Forelimb muscle (tissue), 1 donor: ENCODE data around the gene HEG1. TPM values are rescaled to one million over a fixed set of nuclear protein-coding genes. Genes with fewer than 3 reads are reported as not detected.
"Not testable (repeated sequence)": the region's sequence is repeated elsewhere in the genome, so short reads cannot be mapped to it uniquely, and the experiment has no call there.

Source experiments
- DNase-seq: peaks from one replicate; pipeline ENCODE4 v3.0.0-alpha.2; 2013; ENCODE audit warnings: low read depth
- polyA plus RNA-seq: library from polyadenylated mRNA; unstranded; fragments of 120-200 nt; gene quantifications from one replicate; pipeline ENCODE4 v1.2.1, GENCODE V29; 2013; ENCODE audit not compliant: insufficient read length

HEG1 gene, protein sequence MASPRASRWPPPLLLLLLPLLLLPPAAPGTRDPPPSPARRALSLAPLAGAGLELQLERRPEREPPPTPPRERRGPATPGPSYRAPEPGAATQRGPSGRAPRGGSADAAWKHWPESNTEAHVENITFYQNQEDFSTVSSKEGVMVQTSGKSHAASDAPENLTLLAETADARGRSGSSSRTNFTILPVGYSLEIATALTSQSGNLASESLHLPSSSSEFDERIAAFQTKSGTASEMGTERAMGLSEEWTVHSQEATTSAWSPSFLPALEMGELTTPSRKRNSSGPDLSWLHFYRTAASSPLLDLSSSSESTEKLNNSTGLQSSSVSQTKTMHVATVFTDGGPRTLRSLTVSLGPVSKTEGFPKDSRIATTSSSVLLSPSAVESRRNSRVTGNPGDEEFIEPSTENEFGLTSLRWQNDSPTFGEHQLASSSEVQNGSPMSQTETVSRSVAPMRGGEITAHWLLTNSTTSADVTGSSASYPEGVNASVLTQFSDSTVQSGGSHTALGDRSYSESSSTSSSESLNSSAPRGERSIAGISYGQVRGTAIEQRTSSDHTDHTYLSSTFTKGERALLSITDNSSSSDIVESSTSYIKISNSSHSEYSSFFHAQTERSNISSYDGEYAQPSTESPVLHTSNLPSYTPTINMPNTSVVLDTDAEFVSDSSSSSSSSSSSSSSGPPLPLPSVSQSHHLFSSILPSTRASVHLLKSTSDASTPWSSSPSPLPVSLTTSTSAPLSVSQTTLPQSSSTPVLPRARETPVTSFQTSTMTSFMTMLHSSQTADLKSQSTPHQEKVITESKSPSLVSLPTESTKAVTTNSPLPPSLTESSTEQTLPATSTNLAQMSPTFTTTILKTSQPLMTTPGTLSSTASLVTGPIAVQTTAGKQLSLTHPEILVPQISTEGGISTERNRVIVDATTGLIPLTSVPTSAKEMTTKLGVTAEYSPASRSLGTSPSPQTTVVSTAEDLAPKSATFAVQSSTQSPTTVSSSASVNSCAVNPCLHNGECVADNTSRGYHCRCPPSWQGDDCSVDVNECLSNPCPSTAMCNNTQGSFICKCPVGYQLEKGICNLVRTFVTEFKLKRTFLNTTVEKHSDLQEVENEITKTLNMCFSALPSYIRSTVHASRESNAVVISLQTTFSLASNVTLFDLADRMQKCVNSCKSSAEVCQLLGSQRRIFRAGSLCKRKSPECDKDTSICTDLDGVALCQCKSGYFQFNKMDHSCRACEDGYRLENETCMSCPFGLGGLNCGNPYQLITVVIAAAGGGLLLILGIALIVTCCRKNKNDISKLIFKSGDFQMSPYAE (N-terminal part only)
- polyA plus RNA-seq: 27.5 TPM

DNA sequence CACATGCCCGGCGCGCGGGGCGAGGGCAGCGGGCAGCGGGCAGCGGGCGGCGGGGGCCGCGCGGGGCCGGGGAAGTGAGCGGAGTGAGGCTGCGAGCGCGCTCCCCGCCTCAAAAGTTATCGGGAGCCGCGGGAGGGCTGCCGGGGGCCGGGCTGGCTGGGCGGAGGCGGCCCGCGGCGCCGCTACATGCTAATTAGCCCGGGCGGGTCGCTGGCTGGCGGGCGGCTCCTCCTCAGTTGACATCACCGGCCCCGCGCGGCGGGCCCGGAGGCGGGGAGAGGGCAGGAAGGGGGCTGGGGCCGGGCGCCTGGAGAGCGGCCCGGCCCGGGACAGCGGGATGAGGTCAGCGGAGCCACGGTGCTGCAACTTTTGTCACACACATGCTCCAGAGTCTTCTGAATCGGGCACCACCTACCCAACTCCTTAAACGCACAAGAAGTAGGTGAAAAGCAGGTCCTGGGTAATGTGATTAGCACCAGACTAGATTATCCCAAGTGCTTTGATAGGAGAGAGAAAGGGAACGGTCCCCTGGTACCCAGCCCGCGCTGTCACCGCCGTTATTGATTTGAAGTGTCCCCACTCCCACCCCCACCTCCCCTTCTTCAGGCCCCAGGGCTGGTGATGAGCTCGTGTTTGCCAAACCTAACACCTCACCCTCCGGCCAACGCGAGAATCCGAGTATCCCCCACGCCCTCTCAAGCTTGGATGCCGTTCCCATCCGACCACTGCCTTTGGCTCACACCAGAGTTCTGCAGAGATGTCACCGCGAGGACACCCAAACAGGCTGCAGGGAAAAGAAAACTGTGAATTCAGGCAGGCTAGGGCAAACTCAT, at the start of gene HEG1:
TSS of gene HEG1 (minus strand) at position 85 of the 833 bp plus-strand sequence. CDS start 107 bp downstream, outside the sequence.
- DNase-seq: no peak

DNA sequence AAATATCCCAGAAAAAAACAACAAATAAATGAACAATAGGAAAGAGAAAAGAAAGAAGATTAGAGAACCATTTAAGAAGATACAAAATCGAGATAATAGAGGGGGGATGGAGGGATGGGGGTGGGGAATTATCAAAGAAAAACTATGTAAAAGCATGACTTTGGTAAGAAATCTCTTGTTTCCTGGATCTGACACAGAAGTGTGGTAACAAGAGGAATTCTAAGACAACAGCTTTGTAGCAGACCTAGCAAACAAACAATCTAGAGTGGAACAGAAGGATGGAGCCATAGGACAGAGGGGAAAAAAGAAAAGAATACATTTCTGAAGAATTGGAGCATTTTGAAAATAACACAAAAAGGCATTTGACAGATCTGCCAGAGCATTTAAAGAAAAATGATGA, 49.3 kb upstream of the HEG1 start:
- no peak for DNase-seq

DNA sequence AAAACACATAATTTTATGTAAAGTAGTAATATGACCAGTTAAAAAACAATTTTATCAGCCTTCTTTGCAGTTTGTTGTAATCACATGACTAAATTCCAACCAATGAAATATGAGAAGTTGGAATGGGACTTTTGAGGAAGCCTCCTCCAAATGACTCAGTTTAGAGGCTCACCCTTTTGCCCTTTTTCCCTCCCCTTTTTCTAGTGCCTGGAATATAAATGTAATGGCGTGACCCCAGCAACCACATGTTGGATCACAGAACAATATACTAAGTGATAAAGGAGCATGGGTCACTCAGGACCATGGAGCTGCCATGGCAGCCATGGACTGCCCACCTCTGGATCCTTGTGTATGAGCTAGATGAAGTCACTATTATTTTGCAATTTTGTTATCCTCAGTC, 48.8 kb upstream of the HEG1 start:
- no peak for DNase-seq

DNA sequence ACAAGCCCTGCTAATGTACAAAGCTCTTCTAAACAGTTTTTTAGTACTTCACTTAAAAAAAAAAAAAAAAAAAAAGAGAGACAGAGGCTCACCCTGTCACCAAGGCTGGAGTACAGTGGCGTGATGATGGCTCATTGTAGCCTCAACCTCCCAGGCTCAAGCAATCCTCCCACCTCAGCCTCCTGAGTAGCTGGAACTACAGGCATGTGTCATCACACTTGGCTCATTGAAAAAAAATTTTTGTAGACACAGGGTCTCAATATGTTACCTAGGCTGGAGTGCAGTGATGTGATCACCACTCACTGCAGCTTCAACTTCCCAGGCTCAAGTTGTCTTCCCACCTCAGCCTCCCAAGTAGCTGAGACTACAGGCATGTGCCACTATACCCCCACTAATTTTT, 47.6 kb upstream of the HEG1 start:
- no peak for DNase-seq

DNA sequence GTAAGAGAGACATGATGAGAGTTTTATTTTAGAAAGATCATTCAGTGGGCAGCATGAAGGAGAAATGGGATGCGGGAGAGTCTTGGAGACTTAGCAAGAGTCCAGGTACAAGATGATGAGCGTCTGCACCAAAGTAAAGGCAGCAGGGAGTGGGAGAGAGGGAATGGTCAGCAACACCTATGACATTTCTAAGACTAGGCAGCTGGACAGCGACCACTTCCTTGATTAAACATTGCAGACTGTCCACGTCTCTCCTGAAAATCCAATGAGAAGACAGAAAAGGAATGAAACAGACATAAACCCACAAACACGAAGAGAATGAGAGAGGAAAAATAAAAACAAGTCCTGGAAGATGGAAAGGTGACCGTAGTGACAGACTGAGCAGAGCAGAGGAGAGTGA, 46.7 kb upstream of the HEG1 start:
- no peak for DNase-seq

DNA sequence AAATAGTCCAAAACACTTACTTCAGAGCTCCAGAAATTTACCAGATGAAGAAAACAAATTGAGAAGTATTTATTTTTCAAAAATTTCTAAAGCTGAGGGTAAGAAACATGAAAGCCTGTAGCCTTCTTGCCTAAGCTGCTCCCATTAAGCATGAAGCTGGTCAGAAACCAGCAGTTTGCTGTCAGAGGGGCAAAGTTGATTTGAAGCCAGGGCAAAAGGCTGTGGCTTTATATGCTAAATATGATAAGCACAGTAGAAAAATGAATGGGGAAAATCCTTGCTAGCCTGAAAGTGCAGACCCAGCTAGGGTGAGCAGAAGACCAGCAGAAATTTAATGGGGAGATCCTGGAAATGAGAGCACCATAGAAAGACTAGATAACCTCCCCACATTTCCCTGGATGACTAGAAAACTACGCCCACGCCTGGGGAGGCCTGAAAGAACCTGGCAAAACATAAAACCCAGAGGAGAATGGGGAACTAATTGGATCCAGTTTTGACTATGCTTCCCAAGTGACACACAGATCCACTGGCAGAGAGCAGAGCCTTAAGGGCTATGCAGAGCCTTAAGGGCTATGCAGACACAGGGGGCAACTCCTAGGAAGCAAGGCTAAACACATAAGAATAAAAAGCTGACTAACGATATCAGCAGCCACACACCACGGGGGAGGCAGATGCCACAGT, 43.0 kb upstream of the HEG1 start:
- no peak for DNase-seq

DNA sequence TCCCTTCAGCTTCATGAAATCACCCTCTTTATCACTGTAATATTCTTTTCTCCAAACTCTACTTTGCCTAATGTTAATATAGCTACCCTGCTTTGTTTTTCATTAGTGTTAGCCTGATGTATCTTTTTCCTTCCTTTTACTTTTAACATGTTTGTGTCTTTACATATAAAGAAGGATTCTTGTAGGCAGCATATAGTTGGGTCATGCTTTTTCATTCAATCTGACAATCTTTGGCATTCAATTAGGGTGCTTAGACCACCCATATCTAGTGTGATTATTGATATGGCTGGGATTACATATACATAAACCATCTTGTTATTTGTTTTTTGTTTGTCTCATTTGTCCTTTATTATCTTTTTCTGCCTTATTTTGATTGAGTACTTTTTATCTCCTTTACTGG, 34.9 kb upstream of the HEG1 start:
- no peak for DNase-seq

DNA sequence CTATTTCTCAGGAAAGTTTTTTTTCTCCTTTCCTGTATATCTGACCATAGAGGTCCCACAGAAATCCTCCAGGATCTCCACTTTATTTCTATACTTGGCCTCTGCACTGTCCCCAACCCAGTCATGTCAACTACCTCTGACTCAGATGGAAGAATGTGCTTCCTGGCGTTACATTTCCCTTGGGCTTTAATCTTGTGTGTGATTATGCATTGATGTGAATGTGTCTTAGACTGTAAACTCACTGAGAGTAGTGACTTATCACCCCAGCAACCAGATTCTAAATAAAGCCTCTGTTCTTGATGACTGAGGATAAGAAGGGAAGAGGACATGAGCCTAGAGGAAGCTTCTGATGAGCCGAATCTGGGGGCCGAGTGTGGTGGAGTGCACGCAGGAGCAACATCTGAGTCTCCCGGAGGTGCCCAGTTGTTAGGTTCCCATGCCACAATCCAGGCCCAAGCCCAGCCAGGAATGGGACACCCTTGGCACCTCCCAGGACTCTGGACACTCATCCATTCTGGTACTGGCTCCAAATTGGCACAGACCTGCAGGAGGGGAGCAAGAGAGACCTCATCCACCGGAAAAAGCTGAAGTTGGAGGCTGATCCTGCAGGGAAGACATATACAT, 32.1 kb upstream of the HEG1 start:
- DNase-seq: no peak

DNA sequence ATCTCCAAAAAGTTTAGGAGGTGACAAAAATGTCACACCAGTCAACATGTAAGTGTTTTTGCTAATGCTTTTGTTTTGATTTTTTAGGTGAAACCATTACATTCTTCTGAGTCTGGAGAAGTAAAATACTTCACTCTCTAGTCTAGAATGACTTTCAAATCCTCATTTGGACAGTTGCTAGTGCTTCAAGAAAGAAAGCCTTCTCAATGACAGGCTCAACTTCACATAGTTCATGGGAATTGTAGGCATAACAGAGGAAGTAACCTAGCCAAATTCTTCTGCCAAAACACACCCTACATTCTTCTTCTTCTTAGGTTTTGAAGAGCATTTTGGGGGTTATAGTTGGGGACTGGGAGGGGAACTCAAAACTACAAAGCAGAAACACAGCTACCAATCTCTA, 29.4 kb upstream of the HEG1 start:
- no peak for DNase-seq

DNA sequence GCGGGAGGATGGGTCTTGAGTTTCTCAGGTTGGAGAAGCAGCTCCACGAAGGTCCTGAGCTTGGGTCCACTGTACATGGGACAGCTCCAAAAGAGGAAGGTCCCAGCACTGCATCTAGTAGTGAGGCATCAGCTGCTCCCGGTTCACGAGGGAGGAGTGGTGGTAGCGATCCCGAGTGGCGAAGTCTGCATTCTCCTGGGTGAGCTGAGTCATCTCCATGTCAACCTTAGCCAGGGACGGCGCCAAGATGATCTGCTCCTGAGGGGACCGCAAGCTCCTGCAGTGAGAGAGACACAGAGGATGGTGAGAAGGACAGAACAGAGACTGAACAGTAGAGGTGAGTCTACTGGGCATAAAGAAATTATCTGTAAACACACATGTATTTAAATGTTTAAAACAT, 28.0 kb upstream of the HEG1 start:
- DNase-seq: no peak

DNA sequence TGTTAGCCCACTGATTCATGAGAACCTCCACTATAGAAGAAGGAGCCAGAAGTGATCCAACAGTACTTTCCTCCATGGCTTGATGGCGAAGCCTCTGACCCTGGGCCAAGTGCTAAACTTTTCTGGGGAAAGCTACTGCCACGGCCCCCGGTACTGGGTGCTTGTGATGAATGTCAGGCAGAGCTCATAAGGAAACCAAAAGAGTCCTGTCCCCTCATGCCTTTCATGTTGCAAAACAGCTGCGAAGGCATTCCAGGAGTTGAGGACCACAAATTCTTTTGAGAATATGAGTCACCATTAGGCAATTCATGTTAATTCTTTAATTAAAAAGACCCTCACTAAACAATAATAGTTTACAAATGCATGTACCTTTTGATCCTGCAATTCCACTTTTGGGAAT, 26.5 kb upstream of the HEG1 start:
- not testable (repeated sequence) for DNase-seq

DNA sequence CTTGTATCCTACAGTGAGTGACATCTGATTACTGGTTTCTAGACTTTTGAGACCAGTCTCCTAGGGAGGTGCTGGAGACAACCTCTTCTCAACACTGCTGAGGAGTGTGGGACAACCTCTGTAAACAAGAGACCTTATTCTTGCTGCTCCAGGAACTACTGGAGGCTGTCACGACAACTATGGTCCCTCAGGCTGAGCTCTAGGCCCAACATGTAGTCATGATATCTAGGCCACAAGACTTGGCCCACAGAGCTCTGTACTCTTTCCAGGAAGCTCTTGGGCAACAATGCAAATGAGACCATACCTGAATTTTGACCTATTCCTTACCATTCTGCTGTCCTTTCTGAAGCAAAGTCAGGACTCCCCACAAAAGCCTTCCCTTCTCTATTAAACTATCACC, 24.3 kb upstream of the HEG1 start:
- DNase-seq: no peak

DNA sequence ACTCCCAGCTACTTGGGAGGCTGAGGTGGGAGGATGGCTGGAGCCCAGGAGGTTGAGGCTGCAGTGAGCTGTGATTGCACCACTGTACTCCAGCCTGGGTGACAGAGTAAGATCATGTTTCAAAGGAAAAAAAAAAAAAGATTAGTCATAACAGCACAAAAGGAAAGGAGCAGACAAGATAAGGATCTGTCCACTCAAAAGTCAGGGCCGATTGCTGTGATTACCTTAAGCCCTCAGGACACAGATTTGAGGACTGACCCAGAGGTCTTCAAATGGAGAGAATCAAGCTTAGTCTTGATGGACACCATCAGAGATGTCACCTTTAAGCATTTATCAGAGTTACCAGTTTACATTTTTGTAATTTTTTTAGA, 23.9 kb upstream of the HEG1 start:
- no peak for DNase-seq

DNA sequence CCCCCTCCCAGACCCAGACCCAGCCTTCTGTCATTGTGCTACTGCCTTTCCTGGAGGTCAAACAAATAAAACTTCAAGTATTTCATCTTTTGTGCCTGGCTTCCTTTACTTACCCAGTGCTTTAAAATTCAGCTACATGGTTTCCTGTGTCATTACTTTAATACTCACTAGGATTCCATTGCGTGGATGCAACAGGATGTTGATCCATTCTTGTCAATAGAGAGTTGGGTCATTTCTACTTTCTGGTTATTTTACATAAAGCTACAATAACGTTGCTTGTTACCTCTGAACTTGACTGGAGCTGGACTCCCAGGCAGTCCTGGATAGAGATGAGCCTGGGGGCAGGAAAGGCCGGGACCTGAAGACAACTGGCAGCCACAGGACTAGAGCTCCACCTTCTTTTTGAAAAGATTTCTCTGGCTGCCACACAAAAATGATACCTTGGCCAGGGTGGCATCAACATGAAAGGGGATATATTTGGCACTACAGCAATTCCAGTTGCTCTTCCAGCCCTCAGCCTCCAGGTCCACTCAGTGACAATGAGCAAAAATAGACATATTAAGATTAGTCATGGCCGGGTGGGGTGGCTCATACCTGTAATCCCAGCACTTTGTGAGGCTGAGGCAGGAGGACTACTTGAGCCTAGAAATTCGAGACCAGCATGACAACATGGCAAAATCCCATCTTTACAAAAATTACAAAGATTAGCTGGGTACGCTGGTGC, 23.3 kb upstream of the HEG1 start:
- DNase-seq: no peak

DNA sequence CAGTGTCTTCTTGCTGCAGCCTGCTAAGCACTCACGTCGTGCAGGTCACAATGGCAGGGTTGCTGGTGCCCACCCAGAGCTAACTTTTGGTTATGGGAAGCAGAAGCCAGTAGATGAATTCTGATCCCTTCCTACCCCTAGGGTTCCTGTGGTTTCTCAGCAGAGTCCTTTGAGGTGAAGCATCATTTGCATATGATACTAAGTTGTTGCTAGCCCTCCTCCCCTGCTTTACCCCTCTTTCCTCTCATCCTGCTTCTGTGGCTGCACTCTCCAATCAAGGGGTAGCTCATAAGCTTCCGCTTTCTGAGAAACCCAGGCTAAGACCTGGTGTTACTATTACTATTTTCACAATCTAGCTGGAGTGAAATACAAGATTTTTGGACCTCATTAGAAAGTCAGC, 22.1 kb upstream of the HEG1 start:
- no peak for DNase-seq

DNA sequence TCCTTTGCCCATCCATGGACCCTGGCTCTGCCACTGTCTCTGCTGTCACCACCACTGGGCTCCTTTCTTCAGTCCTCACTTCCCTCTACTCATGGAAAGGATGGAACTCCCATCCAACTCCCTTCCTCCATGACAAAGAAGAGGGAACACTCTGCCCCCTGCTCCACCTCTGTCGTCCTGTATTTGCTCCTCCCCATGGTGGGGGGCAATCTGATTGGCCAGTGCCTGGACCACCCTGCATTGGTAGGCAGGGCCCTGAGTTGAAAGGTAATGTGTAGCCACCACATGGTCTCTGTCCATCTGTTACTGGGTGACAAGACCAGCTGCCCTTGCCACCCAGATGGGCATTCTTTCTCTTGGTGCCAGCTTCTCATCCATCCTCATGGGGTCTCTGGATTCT, 20.7 kb upstream of the HEG1 start:
- no peak for DNase-seq

DNA sequence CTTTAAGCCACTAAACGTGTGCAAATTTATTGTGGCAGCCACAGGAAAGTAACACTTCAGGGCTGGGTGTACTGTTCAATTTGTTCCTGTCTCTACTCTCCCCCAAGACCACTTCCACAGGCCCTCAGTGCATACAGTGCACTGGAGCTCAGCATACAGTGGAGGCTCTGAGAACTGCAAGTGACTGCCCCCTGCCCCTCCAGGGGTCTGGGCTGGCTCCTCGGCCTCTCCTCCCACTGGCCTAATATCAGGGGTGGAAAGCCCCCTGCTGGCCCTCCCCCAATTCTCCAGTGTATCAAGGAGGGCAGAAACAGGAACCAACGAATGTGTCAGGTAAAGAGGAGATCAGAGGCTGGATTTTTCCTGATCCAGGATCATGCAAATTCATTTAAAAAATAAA, 19.9 kb upstream of the HEG1 start:
- DNase-seq: no peak

DNA sequence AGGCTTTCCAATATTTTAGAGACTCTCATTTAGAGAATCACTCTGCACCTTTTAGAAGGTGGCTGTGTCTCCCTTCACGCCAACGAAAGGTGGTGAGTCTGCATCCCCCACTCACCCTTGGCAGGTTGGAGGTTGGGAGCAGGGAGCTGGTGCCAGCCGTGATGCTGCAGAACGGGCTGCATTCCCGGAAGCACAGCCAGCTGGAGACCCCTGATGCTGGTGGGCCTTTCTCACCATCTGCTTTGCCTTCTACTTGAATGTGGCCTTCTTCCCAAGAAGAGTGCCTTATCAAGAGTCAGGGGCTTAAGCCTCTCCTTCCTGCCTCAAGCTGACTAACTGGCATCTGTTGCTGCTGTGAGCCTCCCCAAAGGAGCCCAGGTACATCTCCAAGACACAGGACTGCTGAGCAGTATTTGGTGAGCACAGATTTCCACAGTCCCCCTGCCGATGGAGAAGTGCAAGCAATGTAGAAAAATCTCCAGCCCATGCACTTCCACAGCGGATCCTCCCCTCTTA, 17.7 kb upstream of the HEG1 start:
- DNase-seq: no peak

DNA sequence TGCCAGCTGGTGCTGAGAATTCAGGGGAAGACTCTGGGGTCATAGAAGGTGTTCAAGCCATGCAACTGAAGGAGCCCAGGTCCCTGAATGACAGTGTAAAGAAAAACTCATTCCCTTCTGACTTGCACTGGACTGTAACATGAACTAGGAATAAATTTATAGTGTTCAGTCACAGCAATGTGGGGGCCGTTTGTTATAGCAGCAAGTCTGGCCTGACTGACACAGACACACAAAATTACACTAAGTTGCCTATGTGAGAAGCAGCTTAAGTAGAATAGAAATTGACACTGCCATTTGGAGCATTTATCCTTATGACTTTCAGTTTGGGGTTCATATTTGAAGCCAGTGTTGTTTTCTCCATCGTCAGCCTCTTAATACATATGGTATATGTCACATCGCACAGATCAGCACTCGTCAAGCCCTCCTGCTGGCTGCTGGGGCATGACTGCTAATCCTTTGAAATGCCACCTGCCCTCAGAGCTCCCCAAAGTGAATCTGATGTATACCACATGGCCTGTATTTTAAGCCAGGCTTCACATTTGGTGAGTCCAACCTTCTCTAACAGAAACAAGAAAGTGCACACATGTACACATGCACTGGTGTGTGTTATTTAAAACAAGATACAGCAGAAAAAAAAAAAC, 17.1 kb upstream of the HEG1 start:
- DNase-seq: no peak
